LNCaP clone FGC (cell line): ENCODE results near the gene CCDC7.
"Not testable (repeated sequence)": the region's sequence is repeated elsewhere in the genome, so short reads cannot be mapped to it uniquely, and the experiment has no call there.

ENCODE experiments used
- DNase-seq: peaks from one replicate; pipeline ENCODE4 v3.0.0-alpha.2; 2011; ENCODE audit warnings: low read depth
- H3K4me3 ChIP-seq: 2 replicates; pipeline ENCODE4 v1.5.1; 2011; ENCODE audit warnings: mild to moderate bottlenecking, low read depth, low read length, control low read depth
- TF ChIP-seq, protein P1 (sequence below): IDR thresholded peaks from 2 replicates; pipeline ENCODE4 v1.5.1; 2012; ENCODE audit warnings: mild to moderate bottlenecking; ENCODE audit not compliant: control insufficient read depth, insufficient read depth; ENCODE audit errors: extremely low read depth

The CCDC7 gene

DNA sequence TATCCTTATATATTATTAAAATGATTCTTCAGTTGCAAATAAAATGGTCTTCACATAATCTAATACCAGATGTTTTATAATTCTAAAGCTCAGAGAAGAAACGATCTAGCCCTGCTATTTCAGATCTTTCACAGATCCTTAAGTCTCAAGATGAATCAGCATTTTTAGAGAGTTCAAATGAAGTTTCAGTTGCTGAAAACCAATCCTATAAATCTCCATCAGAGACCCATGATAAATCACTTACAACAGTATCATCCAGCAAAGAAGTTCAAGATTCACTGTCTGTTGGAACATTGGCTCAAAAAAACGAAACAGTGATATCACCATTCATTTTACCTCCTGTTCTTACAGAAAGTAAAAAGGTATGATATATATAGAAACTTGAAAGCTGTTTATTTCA is 137.0 kb downstream of the CCDC7 start:
- DNase-seq = no peak
- TF ChIP-seq, protein P1, sequence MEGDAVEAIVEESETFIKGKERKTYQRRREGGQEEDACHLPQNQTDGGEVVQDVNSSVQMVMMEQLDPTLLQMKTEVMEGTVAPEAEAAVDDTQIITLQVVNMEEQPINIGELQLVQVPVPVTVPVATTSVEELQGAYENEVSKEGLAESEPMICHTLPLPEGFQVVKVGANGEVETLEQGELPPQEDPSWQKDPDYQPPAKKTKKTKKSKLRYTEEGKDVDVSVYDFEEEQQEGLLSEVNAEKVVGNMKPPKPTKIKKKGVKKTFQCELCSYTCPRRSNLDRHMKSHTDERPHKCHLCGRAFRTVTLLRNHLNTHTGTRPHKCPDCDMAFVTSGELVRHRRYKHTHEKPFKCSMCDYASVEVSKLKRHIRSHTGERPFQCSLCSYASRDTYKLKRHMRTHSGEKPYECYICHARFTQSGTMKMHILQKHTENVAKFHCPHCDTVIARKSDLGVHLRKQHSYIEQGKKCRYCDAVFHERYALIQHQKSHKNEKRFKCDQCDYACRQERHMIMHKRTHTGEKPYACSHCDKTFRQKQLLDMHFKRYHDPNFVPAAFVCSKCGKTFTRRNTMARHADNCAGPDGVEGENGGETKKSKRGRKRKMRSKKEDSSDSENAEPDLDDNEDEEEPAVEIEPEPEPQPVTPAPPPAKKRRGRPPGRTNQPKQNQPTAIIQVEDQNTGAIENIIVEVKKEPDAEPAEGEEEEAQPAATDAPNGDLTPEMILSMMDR = no peak

DNA sequence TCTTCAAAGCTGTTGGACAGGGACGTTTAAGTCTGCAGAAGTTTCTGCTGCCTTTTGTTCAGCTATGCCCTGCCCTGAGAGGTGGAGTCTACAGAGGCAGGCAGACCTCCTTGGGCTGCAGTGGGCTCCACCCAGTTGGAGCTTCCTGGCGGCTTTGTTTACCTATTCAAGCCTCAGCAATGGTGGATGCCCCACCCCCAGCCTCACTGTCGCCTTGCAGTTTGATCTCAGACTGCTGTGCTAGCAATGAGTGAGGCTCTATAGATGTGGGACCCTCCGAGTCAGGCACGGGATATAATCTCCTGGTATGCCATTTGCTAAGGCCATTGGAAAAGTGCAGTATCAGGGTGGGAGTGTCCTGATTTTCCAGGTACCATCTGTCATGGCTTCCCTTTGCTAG is 152.1 kb downstream of the CCDC7 start:
- not testable (repeated sequence) for H3K4me3 ChIP-seq, DNase-seq

More for the DNA sequence above, 137.0 kb downstream of the CCDC7 start:
- no peak overlapping the region for H3K4me3 ChIP-seq

DNA sequence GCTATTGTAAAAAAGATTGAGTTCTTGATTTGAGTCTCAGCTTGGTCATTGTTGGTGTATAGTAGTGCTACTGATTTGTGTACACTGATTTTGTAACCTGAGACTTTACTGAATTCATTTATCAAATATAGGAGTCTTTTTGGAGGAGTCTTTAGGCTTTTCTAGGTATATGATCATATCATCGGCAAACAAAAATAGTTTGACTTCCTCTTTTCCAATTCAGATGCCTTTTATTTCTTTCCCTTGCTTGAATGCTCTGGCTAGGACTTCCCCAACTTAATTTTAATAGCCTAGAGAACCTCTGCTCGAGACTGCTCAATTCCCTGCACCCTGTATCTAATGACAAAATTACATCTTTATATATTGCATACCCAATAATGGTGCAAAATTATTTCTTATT is 154.4 kb downstream of the CCDC7 start:
- no peak for DNase-seq
- TF ChIP-seq, protein P1 = no peak
- H3K4me3 ChIP-seq = no peak overlapping the region

DNA sequence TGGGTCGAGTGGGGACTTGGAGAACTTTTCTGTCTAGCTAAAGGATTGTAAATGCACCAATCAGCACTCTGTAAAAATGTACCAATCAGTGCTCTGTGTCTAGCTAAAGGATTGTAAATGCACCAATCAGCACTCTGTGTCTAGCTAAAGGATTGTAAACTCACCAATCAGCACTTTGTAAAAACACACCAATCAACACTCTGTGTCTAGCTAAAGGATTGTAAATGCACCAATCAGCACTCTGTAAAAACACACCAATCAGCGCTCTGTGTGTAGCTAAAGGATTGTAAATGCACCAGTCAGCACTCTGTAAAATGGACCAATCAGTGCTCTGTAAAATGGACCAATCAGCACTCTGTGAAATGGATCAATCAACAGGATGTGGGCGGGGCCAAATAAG is 155.6 kb downstream of the CCDC7 start:
- not testable (repeated sequence) for H3K4me3 ChIP-seq, DNase-seq

DNA sequence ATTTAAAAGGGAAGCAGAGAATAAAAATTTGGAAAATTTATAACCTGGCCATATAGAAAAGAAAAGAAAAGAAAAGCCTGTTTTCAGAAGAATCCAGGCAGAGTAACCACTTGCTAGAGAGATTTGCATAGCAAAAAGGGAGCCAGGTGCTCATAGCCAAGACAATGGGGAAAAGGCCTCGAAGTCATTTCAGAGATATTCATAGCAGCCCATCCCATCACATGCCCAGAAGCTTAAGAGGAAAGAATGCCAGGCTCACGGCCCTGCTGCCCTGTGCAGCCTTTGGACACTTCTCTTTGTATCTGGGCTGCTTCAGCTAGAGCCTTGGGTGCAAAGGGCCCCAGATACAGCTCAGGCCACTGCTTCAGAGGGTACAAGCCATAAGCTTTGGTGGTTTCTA is 159.8 kb downstream of the CCDC7 start:
- no peak overlapping the region for H3K4me3 ChIP-seq
- TF ChIP-seq, protein P1 = no peak

DNA sequence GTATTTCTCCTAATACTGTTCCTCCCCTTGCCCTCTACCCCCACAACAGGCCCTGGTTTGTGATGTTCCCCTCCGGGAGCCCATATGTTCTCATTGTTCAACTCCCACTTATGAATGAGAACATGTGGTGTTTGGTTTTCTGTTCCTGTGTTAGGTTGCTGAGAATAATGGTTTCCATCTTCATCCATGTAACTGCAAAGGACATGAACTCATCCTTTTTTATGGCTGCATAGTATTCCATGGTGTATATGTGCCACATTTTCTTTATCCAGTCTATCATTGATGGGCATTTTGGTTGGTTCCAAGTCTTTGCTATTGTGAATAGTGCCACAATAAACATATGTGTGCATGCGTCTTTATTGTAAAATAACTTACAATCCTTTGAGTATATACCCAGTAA is 164.6 kb downstream of the CCDC7 start:
- DNase-seq = not testable (repeated sequence)

More for the DNA sequence above, 159.8 kb downstream of the CCDC7 start:
- no peak for DNase-seq

DNA sequence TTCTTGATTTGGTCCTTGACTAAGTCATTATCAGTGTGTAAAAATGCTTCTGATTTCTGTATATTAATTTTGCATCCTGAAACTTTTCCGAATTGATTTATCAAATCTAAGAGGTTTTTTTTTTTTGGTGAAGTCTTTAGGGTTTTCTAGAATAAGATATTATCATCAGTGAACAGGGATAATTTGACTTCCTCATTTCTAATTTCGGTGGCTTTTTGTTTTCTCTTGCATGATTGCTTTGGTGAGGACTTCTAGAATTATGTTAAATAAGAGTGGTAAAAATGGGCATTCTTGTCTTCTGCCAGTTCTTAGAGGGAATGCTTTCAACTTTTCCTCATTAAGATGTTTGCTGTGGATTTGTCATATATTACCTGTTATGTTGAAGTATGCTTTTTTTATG is 170.5 kb downstream of the CCDC7 start:
- DNase-seq = no peak
- TF ChIP-seq, protein P1 = no peak
- H3K4me3 ChIP-seq = no peak overlapping the region

More for the DNA sequence above, 164.6 kb downstream of the CCDC7 start:
- H3K4me3 ChIP-seq = not testable (repeated sequence)

DNA sequence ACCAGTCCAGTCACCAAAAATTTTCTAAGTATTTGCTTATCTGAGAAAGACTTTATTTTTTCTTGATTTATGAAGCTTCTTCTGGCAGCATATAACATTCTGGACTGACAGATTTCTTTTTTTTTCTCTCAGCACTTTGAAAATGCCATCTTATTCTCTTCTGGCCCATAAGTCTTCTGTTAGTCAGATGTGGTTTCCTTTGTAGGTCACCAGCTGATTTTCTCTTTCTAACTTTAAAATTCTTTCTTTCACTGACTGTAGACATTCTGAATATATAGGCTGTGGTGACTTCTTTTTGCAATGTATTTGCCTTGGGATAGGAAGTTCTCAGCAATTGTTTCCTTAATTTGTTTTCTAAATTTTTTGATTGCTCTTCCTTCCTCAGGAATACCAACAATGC is 172.5 kb downstream of the CCDC7 start:
- TF ChIP-seq, protein P1 = no peak
- H3K4me3 ChIP-seq = no peak overlapping the region
- no peak for DNase-seq

DNA sequence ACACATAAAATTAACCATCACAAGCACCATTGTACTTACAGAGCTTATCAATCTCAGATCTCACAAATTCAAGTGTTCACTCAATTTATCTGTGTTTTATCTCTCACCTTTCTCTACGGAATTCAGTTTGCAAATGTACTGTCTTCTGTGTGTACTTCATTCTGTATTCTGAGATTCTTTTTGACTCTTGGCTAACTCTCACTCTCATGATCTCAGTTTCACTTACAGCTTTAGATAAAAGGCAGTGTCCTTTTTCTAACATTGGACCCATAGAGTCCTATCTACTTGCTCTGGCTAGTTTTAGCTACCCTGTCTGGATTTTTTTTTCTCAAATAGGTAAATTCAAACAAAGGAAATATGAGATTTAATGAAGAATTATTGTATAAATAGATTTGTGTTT is 176.0 kb downstream of the CCDC7 start:
- DNase-seq = no peak
- TF ChIP-seq, protein P1 = no peak
- H3K4me3 ChIP-seq = no peak overlapping the region
